H1 (cell line): ENCODE results near the gene UBA5. TPM values are rescaled to one million over a fixed set of nuclear protein-coding genes. Genes with fewer than 3 reads are reported as not detected.

Source experiments
- CTCF ChIA-PET: fragments of 300-600 bp; sonication (Branson Sonifier 250); formaldehyde crosslinking; loops from one replicate; lab custom pipeline; 2021; ENCODE audit not compliant: partially characterized antibody; lab: Charles Lee
- POLR2A ChIA-PET: fragments of 300-600 bp; sonication (Branson Sonifier 250); formaldehyde crosslinking; loops from one replicate; lab custom pipeline; 2021; ENCODE audit warnings: inconsistent platforms; ENCODE audit not compliant: partially characterized antibody; lab: Charles Lee
- DNase-seq, 2 experiments: peaks; one replicate each; pipeline versions ENCODE4 v3.0.0 to v3.0.0-alpha.2; 2010 to 2022; ENCODE audit warnings: low spot score in 2 of 2, low read depth in 1 of 2, mixed read lengths in 1 of 2
- FAIRE-seq: peaks from 2 replicates; lab custom pipeline; 2011; peaks lifted over from hg19 to GRCh38; lab: Jason Lieb, UNC
- H2AFZ ChIP-seq: 2 replicates; pipeline ENCODE4 v1.8.1; 2012; ENCODE audit warnings: low read length, inconsistent platforms
- H2AK5ac ChIP-seq: 2 replicates; pipeline ENCODE4 v1.6.1; 2013; ENCODE audit warnings: low read depth, low read length
- H2BK120ac ChIP-seq: replicated peaks from 2 replicates; pipeline ENCODE3; 2013; ENCODE audit warnings: low read depth, low read length, inconsistent platforms
- H2BK12ac ChIP-seq: 2 replicates; pipeline ENCODE4 v1.6.1; 2013; ENCODE audit warnings: low read depth, low read length
- H2BK15ac ChIP-seq: 2 replicates; pipeline ENCODE4 v1.6.1; 2013; ENCODE audit warnings: low read length
- H2BK20ac ChIP-seq: 2 replicates; pipeline ENCODE4 v1.6.1; 2013; ENCODE audit warnings: low read length
- H2BK5ac ChIP-seq: 2 replicates; pipeline ENCODE4 v1.6.1; 2013; ENCODE audit warnings: low read depth, low read length
- H3K14ac ChIP-seq: 2 replicates; pipeline ENCODE4 v1.6.1; 2013; ENCODE audit warnings: inconsistent platforms; ENCODE audit not compliant: insufficient read length
- H3K18ac ChIP-seq: 2 replicates; pipeline ENCODE4 v1.6.1; 2013; ENCODE audit warnings: low read length; ENCODE audit errors: extremely low read depth
- H3K23ac ChIP-seq: 2 replicates; pipeline ENCODE4 v1.6.1; 2013; ENCODE audit warnings: inconsistent platforms; ENCODE audit not compliant: insufficient read length
- H3K23me2 ChIP-seq: 2 replicates; pipeline ENCODE4 v1.6.1; 2013; ENCODE audit warnings: low read depth, low read length
- H3K27ac ChIP-seq: 2 replicates; pipeline ENCODE4 v1.6.1; 2011; ENCODE audit warnings: low read depth, low read length, inconsistent platforms
- H3K27me3 ChIP-seq, 4 experiments: replicated peaks in 1 of 4; 1 replicate in 1 of 4; 2 replicates in 3 of 4; pipeline versions ENCODE4 v1.6.1 to v1.8.1; 2011 to 2013; ENCODE audit warnings: low read length in 3 of 4, mild to moderate bottlenecking in 3 of 4, inconsistent platforms in 2 of 4, mixed read lengths in 2 of 4, moderate library complexity in 1 of 4; ENCODE audit not compliant: control insufficient read depth in 3 of 4, insufficient read depth in 3 of 4; ENCODE audit errors: extremely low read depth in 1 of 4
- H3K36me3 ChIP-seq, 4 experiments: 2 replicates each; pipeline versions ENCODE4 v1.6.1 to v1.8.1; 2011 to 2013; ENCODE audit warnings: mild to moderate bottlenecking in 4 of 4, low read length in 3 of 4, moderate library complexity in 2 of 4, control low read depth in 1 of 4, inconsistent platforms in 1 of 4; ENCODE audit not compliant: insufficient read depth in 4 of 4, control insufficient read depth in 2 of 4
- H3K4ac ChIP-seq: replicated peaks from 2 replicates; pipeline ENCODE3; 2013; ENCODE audit warnings: low read length, low read depth, mixed read lengths, inconsistent platforms; ENCODE audit not compliant: insufficient read length
- H3K4me1 ChIP-seq, 4 experiments: replicated peaks in 1 of 4; 1 replicate in 1 of 4; 2 replicates in 3 of 4; pipeline versions ENCODE4 v1.6.1 to v1.8.1; 2011 to 2013; ENCODE audit warnings: low read length in 3 of 4, inconsistent platforms in 2 of 4, mixed read lengths in 1 of 4; ENCODE audit not compliant: insufficient read depth in 4 of 4, control insufficient read depth in 3 of 4
- H3K4me2 ChIP-seq, 2 experiments: 2 replicates each; pipeline versions ENCODE4 v1.6.1 to v1.8.1; 2011 to 2013; ENCODE audit warnings: low read depth in 2 of 2, low read length in 2 of 2, control low read depth in 1 of 2, inconsistent platforms in 1 of 2, mild to moderate bottlenecking in 1 of 2; ENCODE audit not compliant: insufficient read depth in 1 of 2
- H3K4me3 ChIP-seq, 4 experiments: fragments of 200-600, 300-600 bp in 1 of 4; sonication (generic), shearing (Covaris generic), sonication (Bioruptor Twin) in 1 of 4; 2 replicates each; pipeline versions ENCODE4 v1.5.1 to v1.8.1; 2011 to 2016; ENCODE audit warnings: low read length in 4 of 4, low read depth in 3 of 4, control low read depth in 2 of 4, inconsistent platforms in 2 of 4, mild to moderate bottlenecking in 2 of 4, mixed read lengths in 1 of 4, moderate library complexity in 1 of 4; ENCODE audit not compliant: insufficient read depth in 2 of 4; ENCODE audit errors: extremely low read depth in 1 of 4
- H3K56ac ChIP-seq: replicated peaks from 2 replicates; pipeline ENCODE3; 2013; ENCODE audit warnings: low read depth, mild to moderate bottlenecking, mixed read lengths, low read length, inconsistent platforms; ENCODE audit not compliant: insufficient read length
- H3K79me1 ChIP-seq: 2 replicates; pipeline ENCODE4 v1.6.1; 2013; ENCODE audit warnings: low read depth, low read length, control low read depth
- H3K79me2 ChIP-seq, 2 experiments: 2 replicates each; pipeline versions ENCODE4 v1.6.1 to v1.8.1; 2012 to 2013; ENCODE audit warnings: low read length in 2 of 2, mild to moderate bottlenecking in 2 of 2, inconsistent platforms in 1 of 2; ENCODE audit not compliant: insufficient read depth in 2 of 2, control insufficient read depth in 1 of 2
- H3K9ac ChIP-seq, 4 experiments: replicated peaks in 1 of 4; 1 replicate in 1 of 4; 2 replicates in 3 of 4; pipeline versions ENCODE4 v1.6.1 to v1.8.1; 2011 to 2013; ENCODE audit warnings: low read depth in 3 of 4, low read length in 3 of 4, control low read depth in 2 of 4, mild to moderate bottlenecking in 2 of 4, moderate library complexity in 2 of 4, inconsistent platforms in 1 of 4; ENCODE audit errors: extremely low read depth in 1 of 4
- H3K9me3 ChIP-seq, 2 experiments: 2 replicates each; pipeline versions ENCODE4 v1.6.1 to v1.8.1; 2012 to 2013; ENCODE audit warnings: mild to moderate bottlenecking in 2 of 2, moderate library complexity in 2 of 2, control low read depth in 1 of 2, inconsistent platforms in 1 of 2, low read depth in 1 of 2, low read length in 1 of 2, mixed read lengths in 1 of 2; ENCODE audit not compliant: insufficient read depth in 2 of 2
- H4K20me1 ChIP-seq, 2 experiments: replicated peaks in 1 of 2; 2 replicates each; pipeline versions ENCODE3 to v1.8.1; 2011 to 2013; ENCODE audit warnings: inconsistent platforms in 2 of 2, low read length in 2 of 2, mild to moderate bottlenecking in 1 of 2; ENCODE audit not compliant: insufficient read depth in 2 of 2, control insufficient read depth in 1 of 2
- H4K5ac ChIP-seq: 2 replicates; pipeline ENCODE4 v1.6.1; 2013; ENCODE audit warnings: low read length, low read depth, mixed read lengths, inconsistent platforms; ENCODE audit not compliant: insufficient read length
- H4K8ac ChIP-seq: 2 replicates; pipeline ENCODE4 v1.8.0; 2013; ENCODE audit warnings: mild to moderate bottlenecking, moderate library complexity, low read length, inconsistent platforms; ENCODE audit not compliant: insufficient read depth; ENCODE audit errors: extremely low read depth
- H4K91ac ChIP-seq: replicated peaks from 2 replicates; pipeline ENCODE3; 2013; ENCODE audit warnings: low read length, mixed read lengths, inconsistent platforms; ENCODE audit not compliant: insufficient read length
- CTCF ChIP-seq, 3 experiments: IDR thresholded peaks; 1 replicate in 2 of 3; 2 replicates in 1 of 3; pipeline versions ENCODE4 v1.5.1 to v1.6.1; 2011; ENCODE audit warnings: low read length in 3 of 3, mild to moderate bottlenecking in 3 of 3, inconsistent platforms in 2 of 3, low read depth in 1 of 3, moderate library complexity in 1 of 3; ENCODE audit not compliant: insufficient read depth in 1 of 3; ENCODE audit errors: control extremely low read depth in 1 of 3
- GABPA ChIP-seq: IDR thresholded peaks from 2 replicates; pipeline ENCODE4 v1.6.1; 2011; ENCODE audit warnings: mild to moderate bottlenecking, low read length, moderate library complexity, borderline replicate concordance; ENCODE audit not compliant: insufficient read depth
- GTF2F1 ChIP-seq: IDR thresholded peaks from 2 replicates; pipeline ENCODE4 v1.6.1; 2012; ENCODE audit warnings: low read depth, low read length, improper control_type of control experiment, borderline replicate concordance
- POLR2AphosphoS5 ChIP-seq: IDR thresholded peaks from 2 replicates; pipeline ENCODE4 v1.6.1; 2011; ENCODE audit warnings: low read depth, low read length
- RAD21 ChIP-seq, 2 experiments: IDR thresholded peaks in 1 of 2; conservative IDR thresholded peaks in 1 of 2; 2 replicates each; pipeline ENCODE4 v1.6.1; 2011; ENCODE audit warnings: low read depth in 2 of 2, low read length in 2 of 2, improper control_type of control experiment in 1 of 2, inconsistent platforms in 1 of 2, mild to moderate bottlenecking in 1 of 2, moderate library complexity in 1 of 2
- SAP30 ChIP-seq: fragments of 300-600 bp; sonication (generic); IDR thresholded peaks from 2 replicates; pipeline ENCODE4 v1.7.1; 2012; ENCODE audit warnings: low read length, moderate library complexity, mild to moderate bottlenecking, inconsistent platforms; ENCODE audit not compliant: insufficient read depth, insufficient replicate concordance
- TBP ChIP-seq: IDR thresholded peaks from 2 replicates; pipeline ENCODE4 v1.6.1; 2011; ENCODE audit warnings: low read depth, low read length, improper control_type of control experiment
- YY1 ChIP-seq: IDR thresholded peaks from 2 replicates; pipeline ENCODE4 v1.6.1; 2011; ENCODE audit warnings: low read depth, mild to moderate bottlenecking, low read length
- WGBS, 2 experiments: shearing (Covaris generic) in 1 of 2; methylation state at CpG; one replicate each; pipeline versions ENCODE4 v1.1.6 to v1.1.7; 2013 to 2015; ENCODE audit warnings: low lambda C conversion rate in 2 of 2, mixed read lengths in 2 of 2, inconsistent platforms in 1 of 2, low coverage in 1 of 2, missing lambda C conversion rate in 1 of 2; ENCODE audit not compliant: insufficient replicate concordance in 2 of 2, insufficient coverage in 1 of 2, insufficient read length in 1 of 2; ENCODE audit errors: extremely low coverage in 1 of 2, missing lambda C conversion rate in 1 of 2; 5-methylcytosine and 5-hydroxymethylcytosine counted together
- polyA plus RNA-seq, 7 experiments: library from polyadenylated mRNA; depleted of rRNA in 3 of 7; stranded (reverse) in 5 of 7; unstranded in 2 of 7; fragments of >200 nt in 5 of 7; fragments of 200-250 nt in 2 of 7; gene quantifications; 1 replicate in 5 of 7; 2 replicates in 1 of 7; 4 replicates in 1 of 7; pipeline versions ENCODE4 v1.2.1 to v1.2.3, GENCODE V29; 2011 to 2013; ENCODE audit warnings: missing spikeins in 2 of 7, mixed read lengths in 2 of 7
- total RNA-seq: library from RNA; stranded (reverse); fragmentation: NEBNext Ultra II Directional; extraction: Animal tissue kit (Norgen Biotek cat#: 25700); gene quantifications from 2 replicates; pipeline ENCODE4 v1.2.1, GENCODE V29; 2021

UBA5 gene
- total and polyA plus RNA-seq, 2 of the 8 experiments (the other 6 are each of a cell fraction or from before 2014, with no cell fraction given): 11.0 to 28.0 TPM

- FAIRE-seq (peak; percentile 50), DNase-seq (peak in 1 of 2 experiments; percentile 77)
- Histone ChIP-seq H3K27me3 (no peaks in the 10 kb centered on the region), H2BK15ac (peak within 1 kb of the TSS; percentile 1; the same call in 1 of the 2 replicates), H2AK5ac (no peak within 1 kb of the TSS), H3K56ac (peak within 1 kb of the TSS; percentile 38), H4K5ac (peak within 1 kb of the TSS; percentile 65), H3K14ac (no peak within 1 kb of the TSS), H3K9ac (peak within 1 kb of the TSS; percentile 77 to 93 (median 84)), H3K23me2 (peaks cover 11% of the 10 kb centered on the region), H3K4me1 (no peaks in the 10 kb centered on the region; a peak in 1 of 7 replicates), H3K23ac (no peak within 1 kb of the TSS), H3K79me1 (no peaks in the 10 kb centered on the region), H2BK120ac (no peak within 1 kb of the TSS), H2AFZ (peak within 1 kb of the TSS; percentile 98), H3K79me2 (peaks cover 4 to 29% of the 10 kb centered on the region in 2 experiments; a peak in 3 of 4 replicates), H4K20me1 (no peaks in the 10 kb centered on the region), H3K4me3 (peak within 1 kb of the TSS; percentile 90 to 96 (median 94)), H4K91ac (peak within 1 kb of the TSS; percentile 67), H3K9me3 (no peaks in the 10 kb centered on the region), H2BK5ac (peak within 1 kb of the TSS; percentile 50), H2BK12ac (no peak within 1 kb of the TSS), H3K27ac (peak within 1 kb of the TSS; percentile 78), H3K4me2 (peak within 1 kb of the TSS; percentile 73 to 99), H3K4ac (no peak within 1 kb of the TSS), H3K36me3 (no peaks in the 10 kb centered on the region), H2BK20ac (no peak within 1 kb of the TSS), H4K8ac (peak within 1 kb of the TSS; percentile 98), H3K18ac (peak within 1 kb of the TSS; percentile 78)
- POLR2A ChIA-PET: interaction anchor here (0.6 to 1.0 kb wide), 3 partner anchors 11 to 22 kb away, joined by 3 to 4 read pairs (median 3); no protein-coding TSS in a partner anchor
- CTCF ChIA-PET: interaction anchor here (0.6 to 1.7 kb wide), 8 partner anchors 13 to 1988 kb away, joined by 3 to 12 read pairs (median 3); no protein-coding TSS in a partner anchor
- 2% methylated on average over 32 of the region's 34 CpGs; no CpG with 5 or more reads in 1 of the 2 experiments for WGBS, 2 experiments
- 0 out of 2 replicates have a peak, but pooled peaks have one; percentile 7 for TF ChIP-seq TBP
- TF ChIP-seq YY1: 0 out of 2 replicates have a peak, but pooled peaks have one; percentile 14
- TF ChIP-seq CTCF (IDR thresholded peaks at IDR 0.05; ENCODE audit: control extremely low read depth in 1 of 3, insufficient read depth in 1 of 3, low read depth in 1 of 3, low read length in 3 of 3): peak; percentile 32 to 59 (median 59); a peak in 3 of 4 replicates
- TF ChIP-seq POLR2AphosphoS5: 0 out of 2 replicates have a peak, but pooled peaks have one; percentile 37
- peak; percentile 79 for TF ChIP-seq SAP30
- no peak for TF ChIP-seq GTF2F1
- no peak for TF ChIP-seq GABPA
- TF ChIP-seq RAD21 (IDR thresholded peaks at IDR 0.05 in 1 of 2, conservative IDR thresholded peaks at IDR 0.05 in 1 of 2; ENCODE audit: low read depth in 2 of 2, low read length in 2 of 2): peak; percentile 41 to 45
Measured at GRCh38 chr3:132659365-132660051, 621 bp upstream of the UBA5 start, which contains the start of gene ACAD11. TSS of gene ACAD11 (minus strand) at chr3:132659809. CDS start at chr3:132659751, 58 bp downstream.
